ENCODE measurements around the gene TMEM270.

GRCh38 chr7:73901231-73901822, 40.4 kb downstream of the TMEM270 start:
- TF ChIP-seq POLR2A (IDR thresholded peaks at IDR 0.05; ENCODE audit: low read depth) (no peak), CTCF (IDR thresholded peaks at IDR 0.05) (no peak), EP300 (IDR thresholded peaks at IDR 0.05) (no peak), POLR2AphosphoS5 (IDR thresholded peaks at IDR 0.05) (no peak)

Data from esophagus muscularis mucosa (tissue), 4 donors.